Measurements from ENCODE around the gene TPSG1. TPM values are rescaled to one million over a fixed set of nuclear protein-coding genes. Genes with fewer than 3 reads are reported as not detected.
"Not testable (repeated sequence)": the region's sequence is repeated elsewhere in the genome, so short reads cannot be mapped to it uniquely, and the experiment has no call there.

The TPSG1 gene
- polyA plus RNA-seq, 1 donor (not counting 4 experiments of a cell fraction or from before 2014, with no cell fraction given): not detected

DNA sequence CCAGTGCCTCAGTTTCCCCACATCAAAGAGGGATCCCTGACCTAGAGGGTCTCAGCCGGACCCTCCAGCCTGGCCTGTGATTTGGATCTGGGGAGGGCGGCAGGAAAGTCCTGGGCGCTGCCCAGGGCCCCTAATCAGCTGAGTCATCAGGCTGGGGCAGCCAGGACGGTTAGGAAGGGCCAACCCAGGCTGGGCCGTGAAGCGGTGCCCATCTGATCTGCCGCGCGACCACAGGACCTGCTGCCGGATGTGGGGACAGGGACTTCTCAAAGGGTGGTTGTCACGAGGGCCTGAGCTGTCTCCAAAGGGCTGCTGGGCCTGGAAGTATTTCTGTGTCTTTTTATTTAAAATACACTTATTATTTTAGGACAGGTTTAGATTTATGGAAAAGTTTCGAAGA, 19.8 kb upstream of the TPSG1 start:
- Histone ChIP-seq H3K79me2 (ENCODE audit: control insufficient read depth, insufficient read depth, low read length) (no peaks in the 10 kb centered on the region), H3K9ac (ENCODE audit: control insufficient read depth, extremely low read depth, insufficient read depth, low read length) (no peak overlapping the region), H3K9me3 (ENCODE audit: control insufficient read depth, low read depth, low read length) (no peaks in the 10 kb centered on the region), H3K4me3 (ENCODE audit: control insufficient read depth in 2 of 3, extremely low read depth in 1 of 3, insufficient read depth in 2 of 3, low read depth in 1 of 3, low read length in 3 of 3) (no peak overlapping the region), H2AFZ (ENCODE audit: control insufficient read depth, low read length) (no peak overlapping the region), H3K9me1 (ENCODE audit: control insufficient read depth, extremely low read depth, insufficient read depth, low read length) (no peaks in the 10 kb centered on the region), H3K4me1 (ENCODE audit: control insufficient read depth, extremely low read depth, insufficient read depth, low read length) (no peaks in the 10 kb centered on the region), H3K27me3 (ENCODE audit: control insufficient read depth, extremely low read depth, insufficient read depth, low read length) (peaks cover 11% of the 10 kb centered on the region), H3K36me3 (ENCODE audit: control insufficient read depth in 2 of 2, extremely low read depth in 1 of 2, insufficient read depth in 2 of 2, low read length in 2 of 2) (no peaks in the 10 kb centered on the region), H3K4me2 (ENCODE audit: control insufficient read depth, extremely low read depth, insufficient read depth, low read depth, low read length) (no peak overlapping the region), H3K27ac (ENCODE audit: control insufficient read depth, insufficient read depth, low read length) (no peak overlapping the region), H4K20me1 (ENCODE audit: control insufficient read depth, extremely low read depth, insufficient read depth, low read length) (no peaks in the 10 kb centered on the region)
- DNase-seq (ENCODE audit: low read depth, low spot score): no peak
- dilution Hi-C loops (cut with MboI; ENCODE audit: extremely low pct_ligation_motif_present, low sequenced_read_pairs): no loop called here
- TF ChIP-seq EZH2 (IDR thresholded peaks at IDR 0.05; ENCODE audit: low read length) (no peak), CTCF (optimal IDR thresholded peaks at IDR 0.05 in 1 of 3, IDR thresholded peaks at IDR 0.05 in 1 of 3, conservative IDR thresholded peaks at IDR 0.05 in 1 of 3; ENCODE audit: extremely low read depth in 1 of 3, insufficient read depth in 2 of 3, low read length in 3 of 3) (no peak)
- FAIRE-seq: no peak

DNA sequence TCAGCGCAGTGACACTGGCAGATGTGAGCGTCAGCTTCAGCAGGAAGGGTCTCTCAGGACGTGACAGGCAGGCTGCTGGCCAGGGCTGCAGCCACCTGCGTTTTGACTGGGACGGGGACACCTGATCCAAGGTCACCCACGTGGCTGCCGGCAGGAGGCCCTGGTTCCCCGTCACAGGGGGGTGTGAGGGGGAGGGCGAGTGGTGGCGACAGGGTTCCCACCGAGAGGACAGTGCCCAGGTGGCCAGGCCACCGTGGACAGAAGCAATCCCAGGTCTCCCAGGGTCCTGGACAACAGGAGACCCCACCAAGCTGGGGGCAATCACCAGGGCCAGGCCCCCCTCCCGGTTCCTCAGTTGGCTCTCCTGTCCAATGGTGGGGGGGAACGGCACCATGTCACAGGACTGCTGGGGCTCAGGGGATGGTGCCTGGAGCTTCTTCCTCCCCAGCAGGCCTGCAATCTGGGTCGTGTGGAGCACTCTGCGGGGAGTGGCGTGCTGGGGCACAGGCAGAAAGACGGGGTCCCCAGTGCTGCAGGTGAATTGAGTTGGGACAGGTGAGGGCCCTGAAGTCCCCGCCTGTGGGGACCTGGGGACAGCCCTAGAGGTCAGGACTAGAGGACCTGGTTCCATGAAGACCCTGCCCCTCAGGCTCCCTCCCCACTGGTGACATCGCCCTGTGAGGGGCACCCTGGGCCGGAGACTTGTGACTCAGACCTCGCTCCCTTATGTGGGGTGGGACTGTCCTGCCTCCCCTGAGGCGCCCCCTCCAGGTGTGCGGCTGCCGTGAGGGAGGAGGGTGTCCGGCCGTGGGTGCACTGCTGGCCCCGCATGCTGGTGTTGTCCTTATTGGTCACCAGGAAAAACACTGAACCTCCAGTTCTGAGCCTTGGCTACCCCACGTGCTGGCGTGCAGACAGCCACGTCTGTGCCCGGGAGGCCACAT, 19.1 kb upstream of the TPSG1 start:
- H3K4me2 ChIP-seq (ENCODE audit: control insufficient read depth, extremely low read depth, insufficient read depth, low read depth, low read length); H3K36me3 ChIP-seq (ENCODE audit: control insufficient read depth in 2 of 2, extremely low read depth in 1 of 2, insufficient read depth in 2 of 2, low read length in 2 of 2); dilution Hi-C loops (cut with MboI; ENCODE audit: extremely low pct_ligation_motif_present, low sequenced_read_pairs); H3K27ac ChIP-seq (ENCODE audit: control insufficient read depth, insufficient read depth, low read length); H3K4me1 ChIP-seq (ENCODE audit: control insufficient read depth, extremely low read depth, insufficient read depth, low read length); H3K9me1 ChIP-seq (ENCODE audit: control insufficient read depth, extremely low read depth, insufficient read depth, low read length); H3K9me3 ChIP-seq (ENCODE audit: control insufficient read depth, low read depth, low read length); DNase-seq (ENCODE audit: low read depth, low spot score); H2AFZ ChIP-seq (ENCODE audit: control insufficient read depth, low read length); H3K79me2 ChIP-seq (ENCODE audit: control insufficient read depth, insufficient read depth, low read length); H4K20me1 ChIP-seq (ENCODE audit: control insufficient read depth, extremely low read depth, insufficient read depth, low read length); FAIRE-seq; H3K4me3 ChIP-seq (ENCODE audit: control insufficient read depth in 2 of 3, extremely low read depth in 1 of 3, insufficient read depth in 2 of 3, low read depth in 1 of 3, low read length in 3 of 3); H3K9ac ChIP-seq (ENCODE audit: control insufficient read depth, extremely low read depth, insufficient read depth, low read length): not testable (repeated sequence)
- H3K27me3 ChIP-seq (ENCODE audit: control insufficient read depth, extremely low read depth, insufficient read depth, low read length): peaks cover 11% of the 10 kb centered on the region

DNA sequence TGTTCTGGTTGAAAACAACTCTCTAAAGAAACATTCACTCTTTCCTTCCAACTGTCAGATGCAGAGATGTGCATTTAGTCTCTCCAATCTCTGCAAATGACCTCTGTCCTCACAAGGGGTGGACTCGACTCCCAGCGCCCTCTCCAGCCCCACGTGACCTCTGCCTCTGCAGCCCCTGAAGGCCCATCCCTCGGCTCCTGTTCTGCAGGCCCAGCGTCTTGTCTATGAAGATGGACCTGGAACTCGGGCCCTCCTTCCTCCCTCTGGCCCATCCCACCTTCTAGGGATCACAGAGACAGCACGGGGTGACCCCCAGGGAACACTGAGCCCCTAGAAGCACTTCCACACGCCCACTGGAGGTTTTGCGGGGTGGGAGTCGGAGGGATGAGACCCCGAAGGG, 18.3 kb upstream of the TPSG1 start:
- H3K36me3 ChIP-seq (ENCODE audit: control insufficient read depth in 2 of 2, extremely low read depth in 1 of 2, insufficient read depth in 2 of 2, low read length in 2 of 2); H4K20me1 ChIP-seq (ENCODE audit: control insufficient read depth, extremely low read depth, insufficient read depth, low read length); H3K9me3 ChIP-seq (ENCODE audit: control insufficient read depth, low read depth, low read length); H3K79me2 ChIP-seq (ENCODE audit: control insufficient read depth, insufficient read depth, low read length); DNase-seq (ENCODE audit: low read depth, low spot score); H3K4me3 ChIP-seq (ENCODE audit: control insufficient read depth in 2 of 3, extremely low read depth in 1 of 3, insufficient read depth in 2 of 3, low read depth in 1 of 3, low read length in 3 of 3); H3K9ac ChIP-seq (ENCODE audit: control insufficient read depth, extremely low read depth, insufficient read depth, low read length); dilution Hi-C loops (cut with MboI; ENCODE audit: extremely low pct_ligation_motif_present, low sequenced_read_pairs); H3K9me1 ChIP-seq (ENCODE audit: control insufficient read depth, extremely low read depth, insufficient read depth, low read length); H3K4me1 ChIP-seq (ENCODE audit: control insufficient read depth, extremely low read depth, insufficient read depth, low read length); H3K27ac ChIP-seq (ENCODE audit: control insufficient read depth, insufficient read depth, low read length); H3K4me2 ChIP-seq (ENCODE audit: control insufficient read depth, extremely low read depth, insufficient read depth, low read depth, low read length); H2AFZ ChIP-seq (ENCODE audit: control insufficient read depth, low read length); FAIRE-seq: not testable (repeated sequence)
- peaks cover 11% of the 10 kb centered on the region for H3K27me3 ChIP-seq (ENCODE audit: control insufficient read depth, extremely low read depth, insufficient read depth, low read length)

- dilution Hi-C loops (cut with MboI; ENCODE audit: extremely low pct_ligation_motif_present, low sequenced_read_pairs); H3K79me2 ChIP-seq (ENCODE audit: control insufficient read depth, insufficient read depth, low read length); H3K36me3 ChIP-seq (ENCODE audit: control insufficient read depth in 2 of 2, extremely low read depth in 1 of 2, insufficient read depth in 2 of 2, low read length in 2 of 2); H3K4me1 ChIP-seq (ENCODE audit: control insufficient read depth, extremely low read depth, insufficient read depth, low read length); H2AFZ ChIP-seq (ENCODE audit: control insufficient read depth, low read length); H3K9me1 ChIP-seq (ENCODE audit: control insufficient read depth, extremely low read depth, insufficient read depth, low read length); H3K9me3 ChIP-seq (ENCODE audit: control insufficient read depth, low read depth, low read length); DNase-seq (ENCODE audit: low read depth, low spot score); H3K27me3 ChIP-seq (ENCODE audit: control insufficient read depth, extremely low read depth, insufficient read depth, low read length); H3K4me2 ChIP-seq (ENCODE audit: control insufficient read depth, extremely low read depth, insufficient read depth, low read depth, low read length); H3K27ac ChIP-seq (ENCODE audit: control insufficient read depth, insufficient read depth, low read length); FAIRE-seq; H4K20me1 ChIP-seq (ENCODE audit: control insufficient read depth, extremely low read depth, insufficient read depth, low read length); H3K4me3 ChIP-seq (ENCODE audit: control insufficient read depth in 2 of 3, extremely low read depth in 1 of 3, insufficient read depth in 2 of 3, low read depth in 1 of 3, low read length in 3 of 3); H3K9ac ChIP-seq (ENCODE audit: control insufficient read depth, extremely low read depth, insufficient read depth, low read length): not testable (repeated sequence)
These were observed 16.0 kb upstream of the TPSG1 start for GRCh38 chr16:1241081-1241480.
